Prostate gland (tissue), 2 donors: ENCODE results near the gene OTOR. TPM values are rescaled to one million over a fixed set of nuclear protein-coding genes. Genes with fewer than 3 reads are reported as not detected.
A peak's percentile ranks its signal among the peaks of the same experiment; 100 is the strongest.

Experiments used
- DNase-seq: peaks from one replicate; pipeline ENCODE4 v3.0.0-alpha.2; 2019; ENCODE audit warnings: low spot score
- H3K27ac ChIP-seq, 2 donors: fragments of 200-600 bp; sonication (generic); 2 replicates each; pipeline ENCODE4 v1.5.1; 2017 to 2019
- H3K27me3 ChIP-seq: fragments of 200-600 bp; sonication (generic); replicated peaks from 2 replicates; pipeline ENCODE4 v1.5.1; 2019; ENCODE audit not compliant: insufficient read depth
- H3K36me3 ChIP-seq, 2 donors: fragments of 200-600 bp; sonication (generic); 1 replicate in 1 of 2; 2 replicates in 1 of 2; pipeline versions ENCODE4 v1.5.1 to v1.8.1; 2017 to 2019
- H3K4me1 ChIP-seq: fragments of 200-600 bp; sonication (generic); replicated peaks from 2 replicates; pipeline ENCODE4 v1.5.1; 2019
- H3K4me3 ChIP-seq, 2 donors: fragments of 200-600 bp; sonication (generic); 2 replicates each; pipeline ENCODE4 v1.5.1; 2017 to 2019
- H3K9me3 ChIP-seq: fragments of 200-600 bp; sonication (generic); 2 replicates; pipeline ENCODE4 v1.5.1; 2017
- POLR2A ChIP-seq: fragments of 450-650 bp; IDR thresholded peaks from one replicate; pipeline ENCODE4 v1.6.1; 2016; ENCODE audit warnings: antibody characterized with exemption, mild to moderate bottlenecking
- POLR2AphosphoS5 ChIP-seq: sonication (generic); formaldehyde crosslinking; IDR thresholded peaks from one replicate; pipeline ENCODE4 v1.6.1; 2017; ENCODE audit warnings: antibody characterized with exemption
- WGBS: methylation state at CpG from one replicate; pipeline ENCODE4 v1.1.5; 2018; 5-methylcytosine and 5-hydroxymethylcytosine counted together
- intact Hi-C: fragments of 100-400 bp; cut with DNase I; formaldehyde crosslinking; loops from one replicate; pipeline ENCODE4 v1.14.2; 2022
- total RNA-seq, 2 donors: library from RNA; depleted of rRNA; stranded (reverse); fragments of >200 nt; gene quantifications; one replicate each; pipeline ENCODE4 v1.1.0, GENCODE V29; 2016
- TF ChIP-seq, protein P1 (sequence below), 4 experiments: fragments of 200-600 bp in 2 of 4; fragments of 450-650 bp in 2 of 4; sonication (generic) in 2 of 4; IDR thresholded peaks; 1 replicate in 3 of 4; 2 replicates in 1 of 4; pipeline ENCODE4 v1.5.1; 2016 to 2019; ENCODE audit warnings: antibody characterized with exemption in 4 of 4, mild to moderate bottlenecking in 2 of 4, moderate library complexity in 2 of 4

OTOR gene
- total RNA-seq, 2 donors from 2014 or later: not detected

DNA sequence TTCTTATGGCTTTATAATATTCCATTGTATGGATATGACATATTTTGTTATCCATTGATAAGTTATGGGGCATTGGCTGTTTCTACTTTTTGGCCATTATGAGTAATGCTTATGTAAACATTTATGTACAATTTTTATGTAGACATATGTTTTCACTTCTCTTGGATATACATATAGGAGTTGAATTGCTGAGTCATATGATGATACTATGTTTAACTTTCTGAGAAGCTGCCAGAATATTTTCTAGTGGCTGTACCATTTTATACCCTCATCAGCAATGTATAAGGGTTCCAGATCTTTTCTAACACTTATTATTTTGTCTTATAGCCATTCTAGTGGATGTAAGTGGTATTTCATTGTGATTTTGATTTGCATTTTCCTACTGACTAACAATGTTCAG is 23.1 kb downstream of the OTOR start:
- Histone ChIP-seq H3K27ac (no peak overlapping the region), H3K36me3 (no peaks in the 10 kb centered on the region), H3K4me3 (no peak overlapping the region), H3K27me3 (no peaks in the 10 kb centered on the region), H3K4me1 (no peaks in the 10 kb centered on the region), H3K9me3 (no peaks in the 10 kb centered on the region)
- intact Hi-C loops: no loop called here
- no peak for DNase-seq
- TF ChIP-seq POLR2A: no peak
- TF ChIP-seq, protein P1, sequence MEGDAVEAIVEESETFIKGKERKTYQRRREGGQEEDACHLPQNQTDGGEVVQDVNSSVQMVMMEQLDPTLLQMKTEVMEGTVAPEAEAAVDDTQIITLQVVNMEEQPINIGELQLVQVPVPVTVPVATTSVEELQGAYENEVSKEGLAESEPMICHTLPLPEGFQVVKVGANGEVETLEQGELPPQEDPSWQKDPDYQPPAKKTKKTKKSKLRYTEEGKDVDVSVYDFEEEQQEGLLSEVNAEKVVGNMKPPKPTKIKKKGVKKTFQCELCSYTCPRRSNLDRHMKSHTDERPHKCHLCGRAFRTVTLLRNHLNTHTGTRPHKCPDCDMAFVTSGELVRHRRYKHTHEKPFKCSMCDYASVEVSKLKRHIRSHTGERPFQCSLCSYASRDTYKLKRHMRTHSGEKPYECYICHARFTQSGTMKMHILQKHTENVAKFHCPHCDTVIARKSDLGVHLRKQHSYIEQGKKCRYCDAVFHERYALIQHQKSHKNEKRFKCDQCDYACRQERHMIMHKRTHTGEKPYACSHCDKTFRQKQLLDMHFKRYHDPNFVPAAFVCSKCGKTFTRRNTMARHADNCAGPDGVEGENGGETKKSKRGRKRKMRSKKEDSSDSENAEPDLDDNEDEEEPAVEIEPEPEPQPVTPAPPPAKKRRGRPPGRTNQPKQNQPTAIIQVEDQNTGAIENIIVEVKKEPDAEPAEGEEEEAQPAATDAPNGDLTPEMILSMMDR (IDR thresholded peaks at IDR 0.05): peak in 1 of 4 experiments; percentile 7

GRCh38 chr20:16775961-16776360 is 27.8 kb downstream of the OTOR start:
- intact Hi-C loops: no loop called here
- Histone ChIP-seq H3K4me3 (no peak overlapping the region), H3K27me3 (no peaks in the 10 kb centered on the region), H3K36me3 (no peaks in the 10 kb centered on the region), H3K27ac (no peak overlapping the region), H3K4me1 (no peaks in the 10 kb centered on the region), H3K9me3 (no peaks in the 10 kb centered on the region)
- DNase-seq: no peak
- 76% methylated on average over 1 of the region's 1 CpG for WGBS
- TF ChIP-seq POLR2AphosphoS5 (no peak), POLR2A (no peak)
- TF ChIP-seq, protein P1 (IDR thresholded peaks at IDR 0.05): no peak

DNA sequence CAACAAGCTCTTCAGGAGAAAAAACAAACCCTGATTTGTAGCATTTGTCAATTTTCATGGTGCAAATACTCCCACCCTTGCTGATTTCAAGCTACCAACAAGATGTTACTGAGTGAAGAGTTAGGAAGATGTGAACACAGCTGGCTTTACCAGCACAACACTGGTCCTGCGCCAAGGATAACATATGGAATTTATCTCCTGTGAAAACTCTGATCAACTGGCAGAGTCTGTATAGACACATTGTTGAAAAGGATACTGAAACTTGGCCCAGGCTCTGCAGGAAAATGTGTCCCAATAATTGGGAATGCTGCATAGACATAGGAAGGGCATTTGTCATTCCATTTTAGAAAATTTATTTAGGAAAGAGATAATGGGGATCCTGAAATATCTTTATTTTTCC is 29.0 kb downstream of the OTOR start:
- TF ChIP-seq, protein P1 (IDR thresholded peaks at IDR 0.05): no peak
- no peak for TF ChIP-seq POLR2A
- TF ChIP-seq POLR2AphosphoS5: no peak
- H3K4me1 ChIP-seq: no peaks in the 10 kb centered on the region
- DNase-seq: no peak
- no peaks in the 10 kb centered on the region for H3K9me3 ChIP-seq
- no peaks in the 10 kb centered on the region for H3K27me3 ChIP-seq
- no peak overlapping the region for H3K27ac ChIP-seq
- no peaks in the 10 kb centered on the region for H3K36me3 ChIP-seq
- 91% methylated on average over 1 of the region's 1 CpG for WGBS
- H3K4me3 ChIP-seq: no peak overlapping the region
- intact Hi-C loops: no loop called here

GRCh38 chr20:16778159-16778558 is 30.0 kb downstream of the OTOR start:
- no peaks in the 10 kb centered on the region for H3K9me3 ChIP-seq
- TF ChIP-seq, protein P1 (IDR thresholded peaks at IDR 0.05): no peak
- TF ChIP-seq POLR2AphosphoS5 (no peak), POLR2A (no peak)
- H3K4me3 ChIP-seq: no peak overlapping the region
- H3K4me1 ChIP-seq: no peaks in the 10 kb centered on the region
- H3K36me3 ChIP-seq: no peaks in the 10 kb centered on the region
- intact Hi-C loops: no loop called here
- DNase-seq: no peak
- no peak overlapping the region for H3K27ac ChIP-seq
- 92% methylated on average over 1 of the region's 1 CpG for WGBS
- no peaks in the 10 kb centered on the region for H3K27me3 ChIP-seq

GRCh38 chr20:16781496-16781895 is 33.3 kb downstream of the OTOR start:
- intact Hi-C loops: no loop called here
- WGBS: 100% methylated on average over 1 of the region's 1 CpG

More at GRCh38 chr20:16781496-16781895, 33.3 kb downstream of the OTOR start:
- H3K27ac ChIP-seq: no peak overlapping the region
- H3K4me1 ChIP-seq: no peaks in the 10 kb centered on the region
- no peak for DNase-seq
- no peaks in the 10 kb centered on the region for H3K9me3 ChIP-seq
- no peak for TF ChIP-seq POLR2AphosphoS5
- TF ChIP-seq, protein P1 (IDR thresholded peaks at IDR 0.05): no peak
- H3K4me3 ChIP-seq: no peak overlapping the region
- peaks cover 2% of the 10 kb centered on the region for H3K27me3 ChIP-seq
- no peaks in the 10 kb centered on the region for H3K36me3 ChIP-seq
